Caco-2 (cell line): Measurements from ENCODE around the gene PCDHAC2. TPM values are rescaled to one million over a fixed set of nuclear protein-coding genes. Genes with fewer than 3 reads are reported as not detected.

Experiments used
- BruUV-seq: library from RNA; stranded (reverse); fragments of 400-500 nt; replicated peaks from 2 replicates; lab custom pipeline; 2021; lab: Mats Ljungman, UMichigan
- CTCF ChIA-PET: fragments of 300-600 bp; sonication (Branson Sonifier 250); formaldehyde crosslinking; loops from one replicate; lab custom pipeline; 2022; ENCODE audit warnings: antibody characterized with exemption; lab: Charles Lee
- POLR2A ChIA-PET: fragments of 300-600 bp; sonication (Branson Sonifier 250); formaldehyde crosslinking; loops from one replicate; lab custom pipeline; 2022; ENCODE audit warnings: antibody characterized with exemption; lab: Charles Lee
- DNase-seq, 2 experiments: peaks; one replicate each; pipeline versions ENCODE4 v3.0.0 to v3.0.0-alpha.2; 2020 to 2022
- H3K27me3 ChIP-seq: replicated peaks from 2 replicates; pipeline ENCODE4 v1.6.0; 2011; ENCODE audit warnings: low read length; ENCODE audit not compliant: control insufficient read depth, insufficient read depth
- H3K36me3 ChIP-seq: 2 replicates; pipeline ENCODE4 v1.5.1; 2011; ENCODE audit warnings: low read length; ENCODE audit not compliant: control insufficient read depth, insufficient read depth
- H3K4me1 ChIP-seq: fragments of 250-450 bp; sonication (Bioruptor Pico); 2 replicates; pipeline ENCODE4 v1.5.1; 2020; ENCODE audit warnings: mild to moderate bottlenecking
- H3K4me3 ChIP-seq: 2 replicates; pipeline ENCODE4 v1.5.1; 2011; ENCODE audit warnings: low read depth, mild to moderate bottlenecking, control low read depth, low read length
- H3K9me3 ChIP-seq: fragments of 250-450 bp; sonication (Bioruptor Pico); 2 replicates; pipeline ENCODE4 v1.5.1; 2020; ENCODE audit warnings: mild to moderate bottlenecking, moderate library complexity
- H3K27ac Mint-ChIP-seq: one replicate; pipeline ENCODE4 v1.8.0; 2022; ENCODE audit warnings: mixed read lengths; ENCODE audit not compliant: unreplicated experiment
- H3K27me3 Mint-ChIP-seq: one replicate; pipeline ENCODE4 v1.8.0; 2022; ENCODE audit warnings: mixed read lengths; ENCODE audit not compliant: insufficient read depth, unreplicated experiment
- H3K36me3 Mint-ChIP-seq: one replicate; pipeline ENCODE4 v1.8.0; 2022; ENCODE audit warnings: mild to moderate bottlenecking, mixed read lengths; ENCODE audit not compliant: insufficient read depth, unreplicated experiment
- H3K4me1 Mint-ChIP-seq: one replicate; pipeline ENCODE4 v1.8.0; 2022; ENCODE audit warnings: low read depth, mixed read lengths; ENCODE audit not compliant: unreplicated experiment
- H3K4me3 Mint-ChIP-seq: one replicate; pipeline ENCODE4 v1.8.0; 2022; ENCODE audit warnings: mild to moderate bottlenecking, moderate library complexity, mixed read lengths; ENCODE audit not compliant: unreplicated experiment
- H3K9me3 Mint-ChIP-seq: one replicate; pipeline ENCODE4 v1.8.0; 2022; ENCODE audit warnings: mixed read lengths; ENCODE audit not compliant: unreplicated experiment
- CTCF ChIP-seq, 2 experiments: fragments of 200-600 bp in 1 of 2; IDR thresholded peaks; 1 replicate in 1 of 2; 2 replicates in 1 of 2; pipeline versions ENCODE4 v1.5.1 to v1.8.0; 2011 to 2022; ENCODE audit warnings: antibody characterized with exemption in 1 of 2, control low read depth in 1 of 2, inconsistent platforms in 1 of 2, low read depth in 1 of 2, low read length in 1 of 2, mild to moderate bottlenecking in 1 of 2, moderate library complexity in 1 of 2; ENCODE audit not compliant: insufficient read depth in 1 of 2, severe bottlenecking in 1 of 2, unreplicated experiment in 1 of 2
- intact Hi-C: fragments of 100-400 bp; cut with micrococcal nuclease; formaldehyde crosslinking; loops from one replicate; pipeline ENCODE4 v1.10.0; 2022; ENCODE audit not compliant: unreplicated experiment
- total RNA-seq: library from RNA; stranded (reverse); gene quantifications from 2 replicates; pipeline ENCODE4 v1.2.3, GENCODE V29; 2022

Gene PCDHAC2
- total RNA-seq, 1 experiment from 2014 or later = not detected

- H3K36me3 ChIP-seq = no peaks in the 10 kb centered on the region
- H3K27me3 ChIP-seq = no peaks in the 10 kb centered on the region
- Mint-ChIP-seq H3K4me3 (no peak overlapping the region), H3K27me3 (no peaks in the 10 kb centered on the region), H3K27ac (no peak overlapping the region), H3K9me3 (no peaks in the 10 kb centered on the region), H3K4me1 (no peaks in the 10 kb centered on the region), H3K36me3 (no peaks in the 10 kb centered on the region)
- no peak for TF ChIP-seq CTCF (IDR thresholded peaks at IDR 0.05; ENCODE audit: insufficient read depth in 1 of 2, low read depth in 1 of 2, low read length in 1 of 2, severe bottlenecking in 1 of 2, unreplicated experiment in 1 of 2)
- H3K4me3 ChIP-seq = no peak overlapping the region
- ChIA-PET CTCF (no interaction called here), POLR2A (no interaction called here)
- no peak for DNase-seq
- H3K9me3 ChIP-seq = no peaks in the 10 kb centered on the region
- no peaks in the 10 kb centered on the region for H3K4me1 ChIP-seq
- BruUV-seq = no TSS peak
- intact Hi-C loops = no loop called here
Measured at GRCh38 chr5:140967226-140967893, 1.1 kb downstream of the PCDHAC2 start.

- Mint-ChIP-seq H3K27ac (no peak overlapping the region), H3K4me3 (no peak overlapping the region), H3K4me1 (no peaks in the 10 kb centered on the region), H3K9me3 (no peaks in the 10 kb centered on the region), H3K27me3 (no peaks in the 10 kb centered on the region), H3K36me3 (no peaks in the 10 kb centered on the region)
- Histone ChIP-seq H3K4me3 (no peak overlapping the region), H3K36me3 (no peaks in the 10 kb centered on the region), H3K9me3 (no peaks in the 10 kb centered on the region), H3K4me1 (no peaks in the 10 kb centered on the region), H3K27me3 (no peaks in the 10 kb centered on the region)
- DNase-seq = no peak
- TF ChIP-seq CTCF (IDR thresholded peaks at IDR 0.05; ENCODE audit: insufficient read depth in 1 of 2, low read depth in 1 of 2, low read length in 1 of 2, severe bottlenecking in 1 of 2, unreplicated experiment in 1 of 2) = no peak
- intact Hi-C loops = no loop called here
- ChIA-PET POLR2A (no interaction called here), CTCF (no interaction called here)
- no TSS peak for BruUV-seq
Measured at GRCh38 chr5:140969880-140970279, 3.6 kb downstream of the PCDHAC2 start.

GRCh38 chr5:140973550-140973949 is 7.3 kb downstream of the PCDHAC2 start:
- Mint-ChIP-seq H3K4me3 (no peak overlapping the region), H3K9me3 (no peaks in the 10 kb centered on the region), H3K27me3 (peaks cover 3% of the 10 kb centered on the region), H3K36me3 (no peaks in the 10 kb centered on the region), H3K27ac (no peak overlapping the region), H3K4me1 (no peaks in the 10 kb centered on the region)
- Histone ChIP-seq H3K9me3 (no peaks in the 10 kb centered on the region), H3K4me1 (no peaks in the 10 kb centered on the region), H3K27me3 (no peaks in the 10 kb centered on the region), H3K4me3 (no peak overlapping the region), H3K36me3 (no peaks in the 10 kb centered on the region)
- DNase-seq = no peak
- intact Hi-C loops = no loop called here
- no TSS peak for BruUV-seq
- ChIA-PET POLR2A (no interaction called here), CTCF (no interaction called here)
- TF ChIP-seq CTCF (IDR thresholded peaks at IDR 0.05; ENCODE audit: insufficient read depth in 1 of 2, low read depth in 1 of 2, low read length in 1 of 2, severe bottlenecking in 1 of 2, unreplicated experiment in 1 of 2) = no peak
